NCI-H1694 treated with DMSO at 0.1 percent for 48 hours (cell line): ENCODE results near the gene ABHD12B.

Experiments used
- DNase-seq: peaks from one replicate; lab custom pipeline; 2025; lab: John Stamatoyannopoulos, UW

The ABHD12B gene

GRCh38 chr14:50871914-50872732 lies at the start of gene ABHD12B:
TSS of gene ABHD12B (plus strand) at chr14:50872053. CDS start at chr14:50872175, 122 bp downstream.
- DNase-seq: no peak

GRCh38 chr14:50822501-50823042 lies 49.3 kb upstream of the ABHD12B start:
- DNase-seq: no peak

GRCh38 chr14:50823051-50823761 lies 48.6 kb upstream of the ABHD12B start:
- peak; percentile 17 for DNase-seq

GRCh38 chr14:50823762-50824636 lies 47.9 kb upstream of the ABHD12B start:
- no peak for DNase-seq

GRCh38 chr14:50825307-50825706 lies 46.5 kb upstream of the ABHD12B start:
- no peak for DNase-seq

GRCh38 chr14:50826681-50827080 lies 45.2 kb upstream of the ABHD12B start:
- no peak for DNase-seq

- no peak for DNase-seq
These were observed 42.9 kb upstream of the ABHD12B start for GRCh38 chr14:50828721-50829488.

GRCh38 chr14:50829489-50830043 lies 42.3 kb upstream of the ABHD12B start:
- peak; percentile 62 for DNase-seq

GRCh38 chr14:50830044-50830931 lies 41.6 kb upstream of the ABHD12B start:
- DNase-seq: peak; percentile 62

GRCh38 chr14:50830932-50831725 lies 40.7 kb upstream of the ABHD12B start, which contains the start of gene NIN:
TSS of gene NIN (minus strand) at chr14:50831162. CDS start at chr14:50822056, 9,106 bp downstream.
- peak; percentile 60 for DNase-seq

GRCh38 chr14:50831726-50832168 lies 40.1 kb upstream of the ABHD12B start:
- DNase-seq: no peak

- no peak for DNase-seq
These were observed 38.8 kb upstream of the ABHD12B start for GRCh38 chr14:50832935-50833630.

GRCh38 chr14:50834802-50835276 lies 37.0 kb upstream of the ABHD12B start:
- DNase-seq: no peak

- DNase-seq: no peak
These were observed 36.6 kb upstream of the ABHD12B start for GRCh38 chr14:50835280-50835679.

- DNase-seq: no peak
These were observed 35.3 kb upstream of the ABHD12B start for GRCh38 chr14:50836515-50836914.

- DNase-seq: no peak
These were observed 34.6 kb upstream of the ABHD12B start for GRCh38 chr14:50837271-50837670.

GRCh38 chr14:50837850-50838470 lies 33.9 kb upstream of the ABHD12B start:
- DNase-seq: no peak

- no peak for DNase-seq
These were observed 32.8 kb upstream of the ABHD12B start for GRCh38 chr14:50839048-50839447.
